Heart left ventricle (tissue), 16 donors: ENCODE data around the gene STARD8. TPM values are rescaled to one million over a fixed set of nuclear protein-coding genes. Genes with fewer than 3 reads are reported as not detected.

Experiments used
- ATAC-seq, 4 donors: fragments of 200-7000 bp; cut with Tn5 transposase; one replicate each; pipeline ENCODE4 v1.9.1; 2020 to 2022; ENCODE audit warnings: moderate library complexity in 4 of 4, mild to moderate bottlenecking in 3 of 4, moderate number of reproducible peaks in 1 of 4
- DNase-seq, 5 donors: peaks; one replicate each; pipeline ENCODE4 v3.0.0-alpha.2; 2020
- H3K27ac ChIP-seq, 12 donors: fragments of 200-600 bp; sonication (generic) in 4 of 12; one replicate each; pipeline versions ENCODE4 v1.5.0 to v1.8.0; 2016 to 2022; ENCODE audit warnings: mild to moderate bottlenecking in 2 of 12
- H3K27me3 ChIP-seq, 9 donors: fragments of 200-600 bp; sonication (generic) in 2 of 9; one replicate each; pipeline versions ENCODE4 v1.5.1 to v1.8.0; 2016 to 2022; ENCODE audit warnings: mild to moderate bottlenecking in 3 of 9
- H3K36me3 ChIP-seq, 9 donors: fragments of 200-600 bp; sonication (generic) in 2 of 9; one replicate each; pipeline versions ENCODE4 v1.5.0 to v1.8.0; 2018 to 2022; ENCODE audit warnings: mild to moderate bottlenecking in 2 of 9
- H3K4me1 ChIP-seq, 12 donors: fragments of 200-600 bp; sonication (generic) in 4 of 12; one replicate each; pipeline versions ENCODE4 v1.5.0 to v1.8.0; 2016 to 2022; ENCODE audit warnings: mild to moderate bottlenecking in 3 of 12
- H3K4me3 ChIP-seq, 12 donors: fragments of 200-600 bp; sonication (generic) in 4 of 12; one replicate each; pipeline versions ENCODE4 v1.5.0 to v1.8.0; 2017 to 2022; ENCODE audit warnings: mild to moderate bottlenecking in 9 of 12, moderate library complexity in 4 of 12
- H3K9me3 ChIP-seq, 12 donors: fragments of 200-600 bp; sonication (generic) in 4 of 12; one replicate each; pipeline versions ENCODE4 v1.5.0 to v1.8.0; 2016 to 2022; ENCODE audit warnings: mild to moderate bottlenecking in 1 of 12
- CTCF ChIP-seq, 12 donors: fragments of 200-600 bp; sonication (generic) in 4 of 12; IDR thresholded peaks; one replicate each; pipeline versions ENCODE4 v1.5.0 to v1.8.0; 2018 to 2022; ENCODE audit warnings: antibody characterized with exemption in 12 of 12, mild to moderate bottlenecking in 5 of 12
- POLR2A ChIP-seq, 2 donors: fragments of 450-650 bp; IDR thresholded peaks; one replicate each; pipeline ENCODE4 v1.6.1; 2017; ENCODE audit warnings: antibody characterized with exemption in 2 of 2, mild to moderate bottlenecking in 2 of 2, moderate library complexity in 2 of 2
- WGBS, 4 donors: extraction: QIAGEN DNeasy Blood & Tissue Kit in 2 of 4; methylation state at CpG; one replicate each; pipeline versions ENCODE4 v1.1.5 to v1.1.7; 2013 to 2018; 5-methylcytosine and 5-hydroxymethylcytosine counted together
- intact Hi-C, 10 donors: fragments of 100-400 bp; cut with DNase I; formaldehyde crosslinking; loops; one replicate each; pipeline versions ENCODE4 v1.11.1 to v1.14.2; 2022
- polyA plus RNA-seq, 2 donors: library from polyadenylated mRNA; stranded (reverse); fragments of 200-250 nt; gene quantifications; one replicate each; pipeline ENCODE4 v1.2.3, GENCODE V29; 2013
- total RNA-seq, 9 donors: library from RNA; depleted of rRNA in 2 of 9; stranded (reverse); fragments of >200 nt in 2 of 9; fragmentation: NEBNext Ultra II Directional in 3 of 9; extraction: Animal tissue kit (Norgen Biotek cat#: 25700) in 3 of 9; gene quantifications; one replicate each; pipeline versions ENCODE4 v1.1.0 to v1.2.4, GENCODE V29; 2016 to 2023
- donor health status: ischemic (EF 13 %, LVEDD 7.1; RV severe dilation, severe dysfunction).
- donor health status: healthy with polysubstance abuse.
- donor health status: DM: no; HTN: yes; CAD: no.
- donor health status: DM: no; HTN: no; CAD: no.
- donor health status: ischemic (EF 25% LVEDD 6.9; RV normal size, moderate dysfunction).
- donor health status: ischemic (EF 25% LVEDD 5.7; RV mildly dilated, moderate dysfunction).
- donor health status: healthy.
- donor health status: DM: yes; HTN: yes; CAD: no.
- donor health status: ischemic (EF 35%, LVEDD 5.7; RV mildly dilated, moderate dysfunction).
- donor health status: nonischemic (EF 11% LVEDD 7.7; RV severe dilation, severe dysfunction).
- donor health status: DM: yes; HTN: yes; CAD: no.
- donor health status: PGD.
- donor health status: ischemic (EF 29% LVEDD 5.4; RV normal size, mild dysfunction).
- donor health status: nonischemic (EF 23%, LVEDD 6.1; RV moderate dilation, normal function).

STARD8 gene
- total and polyA plus RNA-seq, 11 donors, result 4.2 to 17.5 (median 7.1) TPM

- TF ChIP-seq CTCF (IDR thresholded peaks at IDR 0.05) (no peak), POLR2A (IDR thresholded peaks at IDR 0.05) (no peak)
- 36 to 64% (median 55%) methylated on average over 3 of the region's 3 CpGs for WGBS, 4 donors
- intact Hi-C loops, result loop anchor here in 1 of 10 donors (10.0 kb wide), 1 partner anchor 56 kb away; no protein-coding TSS in a partner anchor
- DNase-seq (peak; percentile 59 to 71 (median 68)), ATAC-seq (peak; percentile 42 to 86 (median 65))
- no peaks in the 10 kb centered on the region for H3K27me3 ChIP-seq
- H3K27ac ChIP-seq, result peak overlapping the region in 1 of 12 donors; percentile 14
- no peaks in the 10 kb centered on the region for H3K36me3 ChIP-seq
- peaks cover 0 to 9% (median 0%) of the 10 kb centered on the region in 12 donors for H3K4me1 ChIP-seq
- H3K9me3 ChIP-seq, result no peaks in the 10 kb centered on the region
- H3K4me3 ChIP-seq, result no peak overlapping the region
Observed at GRCh38 chrX:68658530-68658929, 11.1 kb downstream of the STARD8 start.

GRCh38 chrX:68659385-68659784 is 11.9 kb downstream of the STARD8 start:
- WGBS, 4 donors, result 53 to 75% (median 69%) methylated on average over 5 of the region's 5 CpGs
- ATAC-seq (peak in 3 of 4 donors; percentile 34 to 49 (median 43)), DNase-seq (no peak)
- intact Hi-C loops, result loop anchor here in 1 of 10 donors (10.0 kb wide), 1 partner anchor 55 kb away; no protein-coding TSS in a partner anchor
- peaks cover 0 to 9% (median 0%) of the 10 kb centered on the region in 12 donors for H3K4me1 ChIP-seq
- H3K27me3 ChIP-seq, result no peaks in the 10 kb centered on the region
- H3K36me3 ChIP-seq, result no peaks in the 10 kb centered on the region
- no peaks in the 10 kb centered on the region for H3K9me3 ChIP-seq
- no peak overlapping the region for H3K4me3 ChIP-seq
- peak overlapping the region in 1 of 12 donors; percentile 14 for H3K27ac ChIP-seq
- no peak for TF ChIP-seq CTCF (IDR thresholded peaks at IDR 0.05)
- TF ChIP-seq POLR2A (IDR thresholded peaks at IDR 0.05), result no peak

GRCh38 chrX:68659786-68660185 is 12.3 kb downstream of the STARD8 start:
- H3K36me3 ChIP-seq, result no peaks in the 10 kb centered on the region
- H3K4me1 ChIP-seq, result peaks cover 0 to 9% (median 0%) of the 10 kb centered on the region in 12 donors
- DNase-seq (no peak), ATAC-seq (no peak)
- H3K27me3 ChIP-seq, result no peaks in the 10 kb centered on the region
- no peak overlapping the region for H3K4me3 ChIP-seq
- WGBS, 4 donors, result 55 to 71% (median 62%) methylated on average over 3 of the region's 3 CpGs
- no peak overlapping the region for H3K27ac ChIP-seq
- TF ChIP-seq POLR2A (IDR thresholded peaks at IDR 0.05), result no peak
- TF ChIP-seq CTCF (IDR thresholded peaks at IDR 0.05), result no peak
- intact Hi-C loops, result loop anchor here in 1 of 10 donors (10.0 kb wide), 1 partner anchor 55 kb away; no protein-coding TSS in a partner anchor
- no peaks in the 10 kb centered on the region for H3K9me3 ChIP-seq

DNA sequence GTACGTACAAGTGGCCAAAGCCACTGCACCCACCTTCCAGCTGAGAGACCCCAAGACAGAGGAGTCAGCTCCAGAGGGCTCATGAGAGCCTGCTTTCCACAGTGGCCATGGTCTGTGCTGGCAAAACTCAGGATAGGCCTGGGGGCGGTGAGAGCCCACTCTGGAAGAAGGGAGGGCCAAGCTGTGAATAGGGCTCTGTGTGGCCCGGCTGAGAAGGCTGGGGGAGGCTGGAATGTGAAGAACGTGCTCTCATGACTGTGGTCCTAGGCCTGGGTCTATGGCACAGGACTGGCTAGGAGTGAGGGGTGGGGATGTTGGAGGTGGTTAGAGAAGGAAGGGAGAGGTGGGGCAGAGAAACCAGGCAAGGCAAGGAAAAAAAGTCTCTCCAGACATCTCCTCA is 13.3 kb downstream of the STARD8 start:
- intact Hi-C loops, result no loop called here
- 72 to 89% (median 84%) methylated on average over 3 to 4 of the region's 4 CpGs for WGBS, 4 donors
- no peak for ATAC-seq

More for the DNA sequence above, 13.3 kb downstream of the STARD8 start:
- peaks cover 0 to 14% (median 0%) of the 10 kb centered on the region in 12 donors for H3K4me1 ChIP-seq
- TF ChIP-seq CTCF (IDR thresholded peaks at IDR 0.05) (no peak), POLR2A (IDR thresholded peaks at IDR 0.05) (no peak)
- no peak overlapping the region for H3K27ac ChIP-seq
- DNase-seq, result no peak
- no peak overlapping the region for H3K4me3 ChIP-seq
- no peaks in the 10 kb centered on the region for H3K36me3 ChIP-seq
- H3K9me3 ChIP-seq, result no peaks in the 10 kb centered on the region
- H3K27me3 ChIP-seq, result no peaks in the 10 kb centered on the region
